ENCODE measurements around the gene EPAS1. TPM values are rescaled to one million over a fixed set of nuclear protein-coding genes. Genes with fewer than 3 reads are reported as not detected.
A peak's percentile ranks its signal among the peaks of the same experiment; 100 is the strongest.

The EPAS1 gene
- total and polyA plus RNA-seq, 2 of the 13 experiments (the other 11 are each of a cell fraction or from before 2014, with no cell fraction given): 47.1 to 182 TPM

DNA sequence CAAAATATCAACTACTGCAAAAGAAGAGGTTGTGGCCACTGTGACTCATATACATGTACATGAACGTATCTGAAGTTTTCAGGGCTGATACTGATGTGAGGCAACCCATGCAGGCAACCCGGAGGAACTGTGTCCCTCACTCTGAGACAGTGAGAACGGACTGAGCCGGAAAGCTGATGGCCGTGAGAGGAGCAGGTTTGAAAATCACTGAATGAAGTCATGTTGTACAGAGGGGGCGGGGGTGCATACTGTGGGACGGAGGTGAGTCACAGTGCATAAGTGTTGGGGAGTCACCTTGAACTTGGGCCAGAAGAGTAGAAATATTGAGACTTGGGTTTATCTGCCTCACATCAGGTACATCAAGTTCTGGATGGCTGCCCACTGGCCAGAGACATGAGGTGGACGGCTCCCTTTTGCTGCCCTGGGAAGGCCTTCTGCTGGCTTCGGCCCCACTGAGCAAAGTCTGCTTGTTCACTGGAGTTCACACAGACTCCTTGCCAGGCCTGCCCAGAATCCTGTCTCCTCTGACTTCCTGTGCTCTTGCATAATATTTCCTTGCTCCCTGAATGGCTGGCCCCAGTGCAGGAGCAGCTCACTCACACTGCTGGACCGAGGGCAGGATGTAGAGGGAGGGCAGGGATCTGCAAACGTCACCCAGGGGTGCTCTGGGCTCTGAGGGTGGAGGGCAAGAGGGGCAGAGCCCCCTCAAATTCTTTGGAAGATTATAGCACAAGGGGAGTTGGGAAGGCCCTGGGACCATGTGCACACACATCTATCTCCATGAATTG, 18.1 kb downstream of the EPAS1 start (continued):
- TF ChIP-seq AGO1 (IDR thresholded peaks at IDR 0.05; ENCODE audit: low read depth, low read length, poor library complexity, severe bottlenecking): no peak
- TF ChIP-seq CREB3 (CRISPR knock-in tag; IDR thresholded peaks at IDR 0.05): no peak
- no peak for TF ChIP-seq PTBP1 (IDR thresholded peaks at IDR 0.05; ENCODE audit: low read depth, low read length, poor library complexity, severe bottlenecking)
- TF ChIP-seq GABPB1 (CRISPR knock-in tag; IDR thresholded peaks at IDR 0.05): peak; percentile 84
- TF ChIP-seq ZSCAN12 (CRISPR knock-in tag; IDR thresholded peaks at IDR 0.05): no peak
- TF ChIP-seq ZNF326 (CRISPR knock-in tag; IDR thresholded peaks at IDR 0.05; ENCODE audit: borderline replicate concordance): no peak
- peak; percentile 83 for TF ChIP-seq TBL1XR1 (IDR thresholded peaks at IDR 0.05; ENCODE audit: borderline replicate concordance, low read length, partially characterized antibody)
- TF ChIP-seq SRSF1 (optimal IDR thresholded peaks at IDR 0.05; ENCODE audit: low read depth, low read length): no peak
- TF ChIP-seq ZNF747 (CRISPR knock-in tag; IDR thresholded peaks at IDR 0.05; ENCODE audit: borderline replicate concordance): peak; percentile 76; the same call in 1 of the 2 replicates
- 0 out of 2 replicates have a peak, but pooled peaks have one; percentile 29 for TF ChIP-seq RBFOX2 (IDR thresholded peaks at IDR 0.05; ENCODE audit: low read depth, low read length)
- TF ChIP-seq DRAP1 (CRISPR knock-in tag; IDR thresholded peaks at IDR 0.05): peak; percentile 79
- 0 out of 2 replicates have a peak, but pooled peaks have one; percentile 17 for TF ChIP-seq ZNF136 (CRISPR knock-in tag; IDR thresholded peaks at IDR 0.05; ENCODE audit: low read depth)
- TF ChIP-seq, protein P1, sequence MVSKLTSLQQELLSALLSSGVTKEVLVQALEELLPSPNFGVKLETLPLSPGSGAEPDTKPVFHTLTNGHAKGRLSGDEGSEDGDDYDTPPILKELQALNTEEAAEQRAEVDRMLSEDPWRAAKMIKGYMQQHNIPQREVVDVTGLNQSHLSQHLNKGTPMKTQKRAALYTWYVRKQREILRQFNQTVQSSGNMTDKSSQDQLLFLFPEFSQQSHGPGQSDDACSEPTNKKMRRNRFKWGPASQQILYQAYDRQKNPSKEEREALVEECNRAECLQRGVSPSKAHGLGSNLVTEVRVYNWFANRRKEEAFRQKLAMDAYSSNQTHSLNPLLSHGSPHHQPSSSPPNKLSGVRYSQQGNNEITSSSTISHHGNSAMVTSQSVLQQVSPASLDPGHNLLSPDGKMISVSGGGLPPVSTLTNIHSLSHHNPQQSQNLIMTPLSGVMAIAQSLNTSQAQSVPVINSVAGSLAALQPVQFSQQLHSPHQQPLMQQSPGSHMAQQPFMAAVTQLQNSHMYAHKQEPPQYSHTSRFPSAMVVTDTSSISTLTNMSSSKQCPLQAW (CRISPR knock-in tag; IDR thresholded peaks at IDR 0.05): peak; percentile 78; the same call in 1 of the 2 replicates
- TF ChIP-seq ZNF292 (CRISPR knock-in tag; IDR thresholded peaks at IDR 0.05; ENCODE audit: borderline replicate concordance, low read depth): peak; percentile 100
- peak; percentile 63; the same call in 1 of the 2 replicates for TF ChIP-seq KDM6A (CRISPR knock-in tag; IDR thresholded peaks at IDR 0.05; ENCODE audit: low read depth)
- TF ChIP-seq MXD1 (CRISPR knock-in tag; IDR thresholded peaks at IDR 0.05): peak; percentile 56; the same call in 1 of the 2 replicates
- peak; percentile 96 for TF ChIP-seq KDM3A (CRISPR knock-in tag; IDR thresholded peaks at IDR 0.05; ENCODE audit: low read depth)
- TF ChIP-seq ZNF101 (CRISPR knock-in tag; IDR thresholded peaks at IDR 0.05; ENCODE audit: borderline replicate concordance, low read depth): no peak
- TF ChIP-seq SMYD3 (CRISPR knock-in tag; IDR thresholded peaks at IDR 0.05): peak; percentile 67; the same call in 1 of the 2 replicates
- no peak for TF ChIP-seq GABPA (IDR thresholded peaks at IDR 0.05; ENCODE audit: low read depth, low read length)
- TF ChIP-seq GABPA (CRISPR knock-in tag; IDR thresholded peaks at IDR 0.05; ENCODE audit: low read depth): peak; percentile 84
- peak; percentile 67; the same call in 1 of the 2 replicates for TF ChIP-seq ZNF362 (CRISPR knock-in tag; IDR thresholded peaks at IDR 0.05; ENCODE audit: borderline replicate concordance)
- peak; percentile 94 for TF ChIP-seq ZMYM3 (CRISPR knock-in tag; IDR thresholded peaks at IDR 0.05)
